Amygdala (tissue), 56 donors: Measurements from ENCODE around the gene RUNX1.

Experiments used
- DNase-seq, 56 donors: peaks; one replicate each; lab custom pipeline; 2025; lab: John Stamatoyannopoulos, UW

The RUNX1 gene

DNA sequence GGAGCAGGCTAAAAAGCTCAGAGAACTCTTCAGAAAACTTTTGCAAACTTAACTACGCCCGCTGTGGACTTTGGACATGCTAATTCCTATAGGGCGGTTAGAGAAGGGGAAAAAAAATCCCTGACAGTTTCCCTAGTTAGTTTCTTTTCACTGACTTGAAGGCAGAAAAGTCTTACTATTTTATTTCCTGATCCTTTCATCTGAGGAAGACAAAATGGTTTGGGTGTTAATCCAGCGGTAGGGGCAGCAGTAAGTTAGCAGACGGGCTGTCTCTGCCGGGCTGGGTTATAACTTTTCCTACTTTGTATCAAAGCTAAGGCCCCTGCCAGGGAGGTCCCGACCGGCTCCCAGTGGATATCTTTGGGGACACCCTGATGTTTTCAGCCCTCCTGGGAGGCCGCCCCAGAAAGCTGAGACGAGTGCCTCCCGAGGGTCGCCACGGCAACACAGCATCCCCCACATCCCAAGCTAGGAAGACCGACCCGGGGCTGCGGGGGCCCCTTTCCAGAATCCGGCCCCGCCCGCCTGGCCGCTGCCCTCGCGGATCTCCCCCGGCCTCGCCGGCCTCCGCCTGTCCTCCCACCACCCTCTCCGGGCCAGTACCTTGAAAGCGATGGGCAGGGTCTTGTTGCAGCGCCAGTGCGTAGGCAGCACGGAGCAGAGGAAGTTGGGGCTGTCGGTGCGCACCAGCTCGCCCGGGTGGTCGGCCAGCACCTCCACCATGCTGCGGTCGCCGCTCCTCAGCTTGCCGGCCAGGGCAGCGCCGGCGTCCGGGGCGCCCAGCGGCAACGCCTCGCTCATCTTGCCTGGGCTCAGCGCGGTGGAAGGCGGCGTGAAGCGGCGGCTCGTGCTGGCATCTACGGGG, 162.6 kb downstream of the RUNX1 start:
- no peak for DNase-seq

DNA sequence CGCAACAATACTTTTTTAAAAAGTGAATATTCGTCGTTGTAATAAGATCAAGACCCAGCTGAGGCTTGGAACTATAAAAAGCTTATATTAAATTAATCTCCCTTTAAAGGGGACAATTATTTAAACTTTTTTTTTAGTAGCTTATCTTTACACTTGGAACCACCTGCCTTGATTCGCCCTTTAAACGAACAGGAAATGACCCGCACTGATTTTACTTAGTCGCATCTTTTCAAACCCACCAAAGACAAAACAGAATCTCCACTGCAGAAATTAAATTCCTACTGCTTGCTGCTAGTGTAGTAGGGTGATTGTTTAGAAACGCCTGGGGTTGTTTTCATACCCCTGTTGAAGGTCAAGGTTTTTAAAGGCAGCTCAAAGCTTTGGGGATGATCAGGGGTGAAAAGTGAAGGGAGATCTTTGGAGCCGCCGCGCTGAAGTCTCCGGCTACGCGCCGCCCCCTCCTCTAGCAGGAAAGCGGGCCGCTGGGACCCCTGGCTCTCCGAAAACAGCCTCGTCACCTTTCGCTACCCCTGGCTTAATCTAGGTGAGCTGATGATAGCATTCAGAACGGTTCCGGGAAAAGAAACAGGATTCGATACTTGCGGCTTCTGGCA, 163.4 kb downstream of the RUNX1 start:
- no peak for DNase-seq

DNA sequence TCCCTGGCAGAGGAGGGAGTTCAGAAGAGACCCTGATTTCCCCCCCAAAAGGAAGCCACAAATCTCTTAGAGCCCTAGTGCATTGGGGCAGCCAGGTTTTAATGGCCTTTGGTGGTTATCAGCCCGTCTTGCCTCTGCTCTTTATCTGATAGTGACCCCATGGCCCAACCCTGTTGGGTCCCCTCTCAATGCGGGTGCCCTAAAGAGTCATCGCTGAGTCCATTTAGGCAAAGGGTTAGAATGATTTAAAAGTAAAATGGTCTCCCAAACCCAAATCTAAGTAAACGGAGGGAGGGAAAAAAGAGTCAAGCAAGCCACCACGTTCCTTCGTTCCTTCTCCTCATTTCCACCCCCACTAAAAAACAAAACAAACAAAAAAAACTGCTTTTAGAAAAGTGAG, 164.0 kb downstream of the RUNX1 start:
- DNase-seq = no peak

DNA sequence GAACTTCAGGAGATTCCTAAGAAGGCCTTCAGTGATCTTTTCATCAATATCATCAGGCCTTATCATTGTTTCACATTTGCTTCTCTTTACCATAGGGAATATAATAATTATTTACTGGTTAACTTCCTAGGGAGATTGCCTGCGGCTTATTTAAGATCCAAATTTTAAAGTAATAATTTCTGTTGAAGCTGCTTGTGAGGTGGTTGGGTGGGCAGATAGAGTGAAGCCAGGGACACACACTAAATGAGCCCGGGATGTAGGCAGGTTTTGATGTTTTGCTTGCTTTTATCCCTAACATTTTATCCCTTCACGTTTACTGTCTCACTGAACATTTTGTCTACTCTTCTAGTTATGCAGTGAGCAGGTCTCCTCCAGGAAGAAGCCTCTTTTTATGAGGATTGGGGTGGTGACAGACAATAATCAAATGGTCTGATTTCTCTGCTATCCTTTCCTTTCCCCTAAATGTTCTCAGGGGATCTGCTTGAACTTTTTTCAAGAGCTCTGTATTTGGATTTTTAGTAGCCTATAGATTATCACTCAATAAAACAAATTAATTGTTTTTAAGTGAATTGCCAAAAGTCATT, 164.7 kb downstream of the RUNX1 start:
- no peak for DNase-seq

DNA sequence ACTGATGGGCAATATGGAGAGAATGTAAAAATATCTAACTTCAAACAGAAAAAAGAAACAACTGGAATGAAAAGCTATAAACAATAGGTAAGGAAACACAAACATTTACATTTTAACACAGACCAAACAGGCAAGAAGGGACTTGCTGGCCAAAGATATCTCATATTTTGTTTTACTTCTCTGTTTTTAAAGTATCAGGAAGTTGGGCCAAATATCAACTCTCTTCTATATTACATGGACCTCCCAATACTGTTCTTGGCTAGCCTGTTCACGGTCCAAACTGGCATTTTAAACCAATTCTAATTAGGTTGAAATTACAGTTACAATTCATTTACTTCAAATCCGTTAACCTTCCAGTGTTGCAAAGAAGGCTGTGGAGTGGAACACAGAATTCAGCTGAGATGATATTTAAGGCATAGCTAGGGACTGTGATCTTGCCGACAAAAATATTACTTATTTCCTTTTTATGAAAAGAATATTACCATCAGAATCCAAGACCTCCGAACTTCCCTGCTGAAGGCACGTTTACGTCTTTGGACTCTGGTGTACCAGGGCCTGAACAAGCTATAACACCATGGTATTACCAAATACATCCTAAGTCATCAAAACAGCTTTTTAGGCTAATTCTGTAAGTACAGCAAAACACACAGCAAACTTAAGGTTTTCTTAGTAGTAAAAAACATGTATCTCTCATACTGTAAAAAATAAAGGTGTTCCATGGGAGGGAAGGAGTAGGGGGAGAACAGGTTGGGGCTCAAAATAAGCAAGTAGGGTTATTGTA, 165.4 kb downstream of the RUNX1 start:
- no peak for DNase-seq

DNA sequence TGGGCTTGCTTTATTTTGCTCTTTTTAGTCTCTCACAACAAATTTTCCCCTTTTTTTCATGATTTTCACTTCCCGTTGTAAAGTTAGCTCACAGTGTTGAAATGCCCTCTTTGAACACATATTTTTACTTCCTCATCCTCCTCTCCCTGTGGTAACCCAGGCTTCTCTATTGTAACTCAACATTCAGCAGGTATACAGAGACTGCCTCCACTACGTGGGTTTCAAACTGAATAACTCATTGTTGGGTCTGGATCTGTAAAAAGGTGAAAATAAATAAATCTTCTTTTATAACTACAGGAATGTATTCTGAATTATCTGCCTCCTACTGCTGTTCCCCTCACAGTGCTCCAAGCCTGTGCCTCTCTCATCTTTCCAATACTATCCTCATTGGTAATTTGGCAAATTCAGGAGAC, 166.4 kb downstream of the RUNX1 start:
- DNase-seq = no peak

DNA sequence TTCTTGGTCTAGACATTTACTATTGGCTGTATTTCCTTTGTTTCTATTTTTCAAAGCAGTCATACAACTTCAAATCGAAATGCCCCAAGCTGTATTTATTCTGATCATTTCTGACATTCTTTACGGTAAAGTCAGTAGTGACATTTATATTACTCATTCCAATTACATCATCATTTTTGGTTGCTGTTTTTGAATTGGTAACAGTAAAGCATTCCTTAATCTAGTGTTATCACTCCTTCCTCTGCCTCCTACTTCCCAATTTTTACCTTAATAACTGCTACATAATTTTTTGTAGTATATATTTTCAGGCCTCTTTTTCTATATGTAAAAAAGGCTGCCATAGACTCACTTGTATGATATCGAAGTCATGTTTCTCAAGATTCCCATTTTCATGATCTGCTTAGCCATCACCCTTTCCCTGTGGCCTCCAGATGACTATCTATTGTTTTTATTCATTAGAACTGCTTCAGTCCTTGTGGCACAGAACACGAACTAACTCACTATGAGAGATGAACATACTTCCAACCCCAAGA, 167.2 kb downstream of the RUNX1 start:
- no peak for DNase-seq

DNA sequence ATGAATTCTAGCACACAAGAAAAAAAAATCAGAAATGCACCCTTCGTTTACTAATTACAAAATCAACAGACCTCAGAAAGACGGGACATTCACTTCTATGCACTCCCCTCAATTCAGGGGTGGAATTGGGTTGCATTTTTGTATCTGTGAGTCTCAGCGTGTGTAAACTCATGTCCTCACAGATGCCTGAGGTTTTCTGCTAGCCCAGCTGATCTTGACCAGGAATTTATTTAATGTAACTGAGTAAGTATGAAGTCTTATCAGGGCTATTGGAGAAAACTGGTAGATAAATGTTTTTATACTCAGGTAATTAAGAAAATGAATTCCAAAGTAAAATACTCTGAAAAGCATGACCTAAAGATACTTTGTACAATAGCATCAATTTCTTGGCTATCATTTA, 167.7 kb downstream of the RUNX1 start:
- DNase-seq = no peak

DNA sequence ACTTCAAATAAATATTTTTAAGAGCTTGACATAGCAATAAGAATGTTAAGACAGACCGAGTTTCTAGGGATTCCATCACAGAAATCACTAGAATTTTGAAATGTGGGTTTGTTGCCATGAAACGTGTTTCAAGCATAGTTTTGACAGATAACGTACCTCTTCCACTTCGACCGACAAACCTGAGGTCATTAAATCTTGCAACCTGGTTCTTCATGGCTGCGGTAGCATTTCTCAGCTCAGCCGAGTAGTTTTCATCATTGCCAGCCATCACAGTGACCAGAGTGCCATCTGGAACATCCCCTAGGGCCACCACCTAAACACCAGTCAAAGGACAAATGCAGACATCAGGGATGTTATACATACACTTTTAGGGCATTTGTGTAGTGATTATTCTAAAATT, 168.7 kb downstream of the RUNX1 start:
- DNase-seq = no peak

DNA sequence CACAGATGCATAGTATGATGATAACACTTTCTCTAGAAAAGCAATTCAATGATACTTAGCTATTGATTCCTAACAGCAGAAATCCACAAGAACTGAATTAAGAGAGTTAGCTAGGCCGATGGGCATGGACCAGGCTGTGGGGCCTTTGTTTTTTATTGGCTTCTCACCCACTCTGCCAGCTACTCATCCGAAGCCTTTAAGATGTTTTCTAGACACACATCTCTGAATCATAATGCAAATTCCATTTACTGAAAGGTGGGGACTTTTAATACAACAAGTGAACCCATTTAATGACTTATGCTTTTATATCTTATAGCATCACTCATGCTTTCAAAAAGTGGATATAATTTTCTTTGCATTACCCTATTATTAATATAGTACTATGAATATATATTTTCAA, 170.2 kb downstream of the RUNX1 start:
- DNase-seq = no peak

DNA sequence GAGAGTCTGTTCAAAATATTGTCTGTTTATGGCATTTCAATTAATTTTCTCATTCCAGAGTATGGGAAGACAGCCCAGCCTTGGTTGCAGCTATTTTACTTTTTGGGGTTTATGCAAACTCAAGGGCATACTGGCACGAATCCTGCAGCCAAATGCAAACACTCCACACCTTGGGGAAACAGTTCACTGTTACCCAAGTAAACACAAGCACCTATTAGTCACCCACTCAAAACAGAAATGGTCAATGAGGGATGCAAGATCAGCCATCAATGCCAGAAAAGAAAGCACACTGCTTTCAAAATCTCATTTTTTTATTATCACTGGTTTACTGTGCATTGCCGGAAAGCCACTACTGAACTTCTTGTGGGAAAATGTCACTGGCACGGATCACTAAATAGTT, 170.6 kb downstream of the RUNX1 start:
- DNase-seq = no peak

DNA sequence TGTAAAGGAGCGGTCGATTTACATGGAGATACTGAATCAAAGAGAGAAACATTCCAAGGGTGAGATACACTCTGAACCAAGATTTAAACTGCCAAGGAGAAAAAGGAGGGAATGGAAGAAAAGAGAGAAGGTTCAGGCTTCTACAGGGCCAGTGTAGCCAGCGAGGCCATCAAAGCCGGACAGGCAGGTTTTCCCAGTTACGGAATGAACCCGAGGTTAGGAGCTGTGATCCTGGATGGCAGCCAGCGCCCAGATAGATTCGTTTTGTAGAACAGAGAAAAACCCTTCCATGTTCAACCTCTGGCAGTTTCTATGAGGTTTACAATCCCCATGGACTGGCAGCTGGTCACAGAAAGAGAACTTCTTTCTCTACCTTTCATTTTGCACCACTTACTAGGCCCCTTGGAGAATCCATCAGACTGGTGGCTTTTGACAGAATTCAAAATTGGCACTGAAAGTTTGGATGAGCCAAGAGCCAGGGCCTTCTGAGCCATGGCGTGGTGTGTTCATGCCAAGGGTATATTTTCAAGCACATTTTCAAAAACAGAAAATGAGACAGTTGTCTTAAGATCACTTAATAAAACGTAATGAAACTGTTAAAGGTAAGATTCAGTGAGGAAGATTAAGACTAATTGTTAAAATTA, 171.5 kb downstream of the RUNX1 start:
- DNase-seq = no peak

DNA sequence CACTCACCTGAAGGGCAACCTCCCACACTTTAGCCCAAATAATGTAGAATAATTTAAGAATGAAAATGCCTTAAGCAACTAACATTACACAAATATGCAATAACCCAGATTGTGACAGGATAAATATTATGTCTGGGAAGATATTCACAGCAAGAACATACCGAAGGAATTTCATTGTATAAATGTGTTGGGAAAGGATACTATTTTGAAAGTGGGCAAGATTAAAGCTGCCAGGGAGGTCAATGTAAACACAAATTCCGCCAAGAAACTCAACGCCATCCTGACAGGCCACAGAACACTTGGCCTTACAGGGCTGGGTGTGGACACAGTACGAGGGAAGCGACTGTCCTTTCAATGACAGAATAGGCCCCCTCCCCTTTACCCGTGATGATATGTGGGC, 173.3 kb downstream of the RUNX1 start:
- no peak for DNase-seq

DNA sequence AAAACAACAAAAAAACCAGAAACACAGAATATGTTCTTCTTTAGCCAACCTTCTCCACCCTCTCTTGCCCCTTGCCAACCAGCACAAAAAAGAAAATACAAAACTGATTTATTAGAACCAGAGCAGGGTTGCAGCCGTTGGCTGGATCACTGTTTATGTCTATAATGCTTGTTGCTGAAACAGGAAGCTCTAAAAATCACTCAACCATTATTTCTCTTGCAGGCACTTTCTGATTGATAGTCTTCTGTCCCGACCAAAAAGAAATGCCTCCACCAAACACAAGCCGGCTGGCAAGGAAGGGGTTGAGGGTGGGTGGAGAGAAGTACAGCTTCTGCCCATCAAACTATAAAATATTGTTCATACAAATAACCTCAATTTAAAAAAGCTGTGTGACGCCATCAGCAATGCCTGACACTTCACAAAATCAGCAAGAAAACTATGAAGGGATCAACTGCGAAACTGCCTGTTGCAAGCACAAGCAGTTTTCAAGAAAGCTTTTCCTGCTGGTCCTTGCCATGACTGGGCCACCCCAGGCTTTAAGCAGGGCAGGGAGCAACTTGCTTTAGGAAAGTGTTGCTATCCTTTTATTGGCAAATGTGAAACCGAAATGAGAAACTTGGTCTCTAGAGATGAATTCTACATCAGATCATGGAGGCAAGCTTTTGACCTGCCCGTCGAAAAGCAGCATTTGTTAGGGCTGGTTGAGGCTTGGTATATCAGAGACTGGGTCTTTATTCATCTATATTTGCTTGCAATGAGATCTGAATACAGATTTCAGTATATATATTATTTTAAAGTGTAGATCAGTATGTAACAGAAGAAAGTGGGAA, 174.2 kb downstream of the RUNX1 start:
- no peak for DNase-seq

DNA sequence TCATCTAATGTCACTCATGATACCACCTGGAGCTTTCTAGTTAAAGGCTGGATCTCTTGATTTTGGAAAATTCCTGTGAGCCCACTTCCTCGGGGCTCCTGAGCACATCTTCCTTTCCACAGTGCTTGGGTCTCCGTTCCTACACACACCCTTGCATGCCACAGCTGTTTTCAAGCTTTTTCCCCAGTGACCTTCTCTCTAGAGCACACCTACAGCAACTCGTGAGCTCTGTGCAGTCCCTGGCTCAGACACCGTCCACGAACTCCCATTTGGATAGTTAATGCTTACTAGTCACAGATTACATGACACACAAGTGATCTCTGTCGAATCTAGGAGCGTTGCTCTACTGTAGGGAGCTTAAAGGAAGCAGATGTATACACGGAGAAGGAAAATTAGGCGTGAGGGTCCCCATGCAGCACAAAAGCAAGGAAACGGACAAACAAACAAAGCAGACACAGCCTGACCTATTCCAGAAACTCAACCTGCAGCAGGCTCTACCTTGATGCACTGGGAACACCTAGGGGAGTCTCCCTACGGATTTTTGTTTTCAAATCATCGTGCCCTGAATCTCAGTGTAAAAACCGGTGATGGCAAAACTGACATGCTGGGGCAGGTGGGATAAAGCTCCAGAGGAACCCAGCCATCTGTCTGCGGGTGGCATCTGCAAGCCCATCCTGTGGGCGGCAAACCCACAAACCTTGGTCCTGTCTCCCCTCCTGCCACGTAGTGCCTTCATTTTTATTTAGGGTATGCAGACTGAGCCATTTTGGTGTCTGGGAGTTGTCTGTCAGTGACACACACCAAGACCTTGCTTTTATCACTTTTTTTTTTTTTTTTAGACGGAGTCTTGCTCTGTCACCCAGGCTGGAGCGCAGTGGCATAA, 177.8 kb downstream of the RUNX1 start:
- no peak for DNase-seq

DNA sequence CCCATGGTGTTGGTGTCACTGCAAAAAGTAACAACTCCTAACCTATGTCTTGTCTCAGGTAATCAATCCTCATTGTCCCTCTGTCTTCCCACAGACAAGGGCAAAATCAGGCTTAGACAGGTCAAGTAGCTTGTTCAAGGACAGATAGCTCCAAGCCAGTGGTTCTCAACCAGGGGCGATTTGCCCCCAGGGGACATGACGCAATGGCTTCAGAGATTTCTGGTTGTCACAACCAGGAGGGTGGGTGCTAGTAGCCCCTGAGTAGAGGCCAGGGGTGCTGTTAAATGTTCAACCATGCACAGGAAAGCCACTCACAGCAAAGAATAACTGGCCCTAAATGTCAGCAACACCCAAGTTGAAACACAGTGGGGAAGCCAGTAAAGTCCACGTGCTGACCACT, 178.9 kb downstream of the RUNX1 start:
- DNase-seq = no peak

DNA sequence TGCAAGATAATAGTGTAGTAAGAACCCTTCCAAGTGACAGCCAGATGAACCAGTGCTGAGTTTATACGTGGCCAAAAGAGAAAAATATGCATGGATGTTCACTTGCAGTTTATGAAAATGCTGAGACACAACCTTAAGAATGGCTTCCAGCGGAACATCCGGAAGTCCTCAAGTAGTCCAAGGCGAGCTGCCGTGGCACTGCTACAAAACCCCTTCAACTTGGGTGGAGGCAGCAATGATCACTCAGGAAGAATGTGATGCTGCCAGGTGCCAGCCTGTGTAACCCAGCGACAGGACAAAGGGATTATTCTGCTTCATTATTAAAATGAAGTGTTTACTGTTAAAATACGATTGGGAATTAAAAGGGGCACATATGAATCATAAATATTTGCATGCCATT, 179.6 kb downstream of the RUNX1 start:
- DNase-seq = no peak

DNA sequence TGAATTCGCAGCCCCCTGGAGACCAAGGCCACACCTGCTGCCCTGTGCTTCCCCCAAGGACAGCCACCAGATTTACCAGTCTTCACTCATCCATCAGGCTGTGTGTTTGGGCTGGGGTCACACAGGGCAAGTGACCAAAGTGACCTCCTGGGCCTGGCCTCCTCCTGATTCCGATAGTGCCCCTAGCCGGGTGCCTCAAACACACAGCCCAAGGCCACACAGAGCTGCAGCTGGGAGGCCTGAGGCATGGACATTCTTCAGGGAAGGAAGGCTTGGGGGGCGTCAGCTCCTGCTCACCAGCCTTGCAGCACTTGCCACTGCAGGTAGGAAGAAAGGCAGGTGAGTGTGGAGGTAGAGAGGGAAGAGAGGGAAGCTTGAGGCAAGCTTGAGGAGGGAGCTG, 181.3 kb downstream of the RUNX1 start:
- no peak for DNase-seq
